OCI-LY1 (cell line): ENCODE results near the gene CRTC3.

Experiments used
- H2AFZ ChIP-seq: fragments of 200-600 bp; sonication (generic), shearing (Covaris generic); 2 replicates; pipeline ENCODE4 v1.6.0; 2014; ENCODE audit warnings: antibody characterized with exemption, mild to moderate bottlenecking, low read length
- H3F3A ChIP-seq: fragments of 200-600 bp; sonication (generic), shearing (Covaris generic); 2 replicates; pipeline ENCODE4 v1.6.0; 2014; ENCODE audit warnings: mild to moderate bottlenecking, antibody characterized with exemption, low read length, moderate library complexity; ENCODE audit not compliant: insufficient read depth
- H3K27ac ChIP-seq: fragments of 200-600 bp; sonication (generic); 2 replicates; pipeline ENCODE4 v1.5.1; 2014; ENCODE audit warnings: low read length, mixed run types, mild to moderate bottlenecking, low read depth; ENCODE audit not compliant: poor library complexity, severe bottlenecking
- H3K27me3 ChIP-seq: fragments of 200-600 bp; sonication (generic); 2 replicates; pipeline ENCODE4 v1.6.0; 2014; ENCODE audit warnings: antibody characterized with exemption, mild to moderate bottlenecking, low read length, moderate library complexity; ENCODE audit not compliant: insufficient read depth
- H3K36me3 ChIP-seq: fragments of 200-600 bp; sonication (generic); 2 replicates; pipeline ENCODE4 v1.6.1; 2014; ENCODE audit warnings: mild to moderate bottlenecking, antibody characterized with exemption, low read length, moderate library complexity, mixed read lengths; ENCODE audit not compliant: insufficient read depth
- H3K4me1 ChIP-seq: fragments of 200-600 bp; sonication (generic); 2 replicates; pipeline ENCODE4 v1.5.1; 2014; ENCODE audit warnings: mild to moderate bottlenecking, low read length, moderate library complexity; ENCODE audit not compliant: insufficient read depth, severe bottlenecking
- H3K4me2 ChIP-seq: fragments of 200-600 bp; sonication (generic), shearing (Covaris generic); 2 replicates; pipeline ENCODE4 v1.6.1; 2014; ENCODE audit warnings: low read length
- H3K4me3 ChIP-seq: fragments of 200-600 bp; sonication (generic); 2 replicates; pipeline ENCODE4 v1.5.1; 2014; ENCODE audit warnings: low read length, low read depth, mild to moderate bottlenecking, mixed read lengths; ENCODE audit not compliant: poor library complexity, severe bottlenecking
- H3K79me2 ChIP-seq: fragments of 200-600 bp; shearing (Covaris generic); 2 replicates; pipeline ENCODE4 v1.6.1; 2016; ENCODE audit warnings: mixed run types, low read length, mixed read lengths; ENCODE audit not compliant: insufficient read depth
- H3K9ac ChIP-seq: fragments of 200-600 bp; sonication (generic), shearing (Covaris generic); 2 replicates; pipeline ENCODE4 v1.6.1; 2014; ENCODE audit warnings: mild to moderate bottlenecking, low read length, mixed read lengths
- H3K9me2 ChIP-seq: fragments of 200-600 bp; sonication (generic), shearing (Covaris generic); 2 replicates; pipeline ENCODE4 v1.6.1; 2014; ENCODE audit warnings: low read depth, mild to moderate bottlenecking, low read length, mixed read lengths
- H3K9me3 ChIP-seq: fragments of 200-600 bp; shearing (Covaris generic); 2 replicates; pipeline ENCODE4 v1.6.1; 2014; ENCODE audit warnings: low read length, mixed read lengths
- H4K20me1 ChIP-seq: fragments of 200-600 bp; sonication (generic), shearing (Covaris generic); 2 replicates; pipeline ENCODE4 v1.6.0; 2016; ENCODE audit warnings: mild to moderate bottlenecking, low read length; ENCODE audit not compliant: insufficient read depth
- CTCF ChIP-seq: fragments of 200-600 bp; sonication (generic), shearing (Covaris generic); IDR thresholded peaks from 2 replicates; pipeline ENCODE4 v1.5.1; 2017; ENCODE audit warnings: mild to moderate bottlenecking, antibody characterized with exemption, low read length, moderate library complexity, mixed read lengths
- EZH2 ChIP-seq: fragments of 200-600 bp; sonication (generic), shearing (Covaris generic); IDR thresholded peaks from 2 replicates; pipeline ENCODE4 v1.8.0; 2017; ENCODE audit warnings: borderline replicate concordance, mixed run types, mild to moderate bottlenecking, antibody characterized with exemption, low read length, moderate library complexity, mixed read lengths

CRTC3 gene

GRCh38 chr15:90564590-90564989 lies 34.9 kb downstream of the CRTC3 start:
- Histone ChIP-seq H3F3A (0 out of 2 replicates have a peak, but pooled peaks cover 7% of the 10 kb centered on the region), H3K4me1 (no peaks in the 10 kb centered on the region), H4K20me1 (no peaks in the 10 kb centered on the region), H3K79me2 (no peaks in the 10 kb centered on the region), H3K4me3 (no peak overlapping the region), H3K9me3 (no peaks in the 10 kb centered on the region), H2AFZ (no peak overlapping the region), H3K27me3 (no peaks in the 10 kb centered on the region; the same call in 1 of the 2 replicates), H3K9ac (no peak overlapping the region), H3K9me2 (no peaks in the 10 kb centered on the region), H3K36me3 (no peaks in the 10 kb centered on the region; the same call in 1 of the 2 replicates), H3K4me2 (no peak overlapping the region), H3K27ac (no peak overlapping the region)
- TF ChIP-seq CTCF (no peak), EZH2 (no peak)

GRCh38 chr15:90565866-90566265 lies 36.1 kb downstream of the CRTC3 start:
- no peaks in the 10 kb centered on the region; the same call in 1 of the 2 replicates for H3K36me3 ChIP-seq
- no peaks in the 10 kb centered on the region for H3K9me3 ChIP-seq
- H3F3A ChIP-seq: 0 out of 2 replicates have a peak, but pooled peaks cover 7% of the 10 kb centered on the region
- no peak overlapping the region for H2AFZ ChIP-seq
- peaks cover 2% of the 10 kb centered on the region for H3K4me1 ChIP-seq
- no peaks in the 10 kb centered on the region for H4K20me1 ChIP-seq
- H3K4me2 ChIP-seq: no peak overlapping the region
- H3K79me2 ChIP-seq: no peaks in the 10 kb centered on the region
- no peaks in the 10 kb centered on the region for H3K27me3 ChIP-seq
- H3K9ac ChIP-seq: no peak overlapping the region
- no peak overlapping the region for H3K27ac ChIP-seq
- TF ChIP-seq EZH2 (no peak), CTCF (no peak)
- H3K4me3 ChIP-seq: no peak overlapping the region
- no peaks in the 10 kb centered on the region for H3K9me2 ChIP-seq

GRCh38 chr15:90570643-90571042 lies 40.9 kb downstream of the CRTC3 start:
- Histone ChIP-seq H3K27me3 (no peaks in the 10 kb centered on the region), H3K9me3 (no peaks in the 10 kb centered on the region; the same call in 1 of the 2 replicates), H4K20me1 (no peaks in the 10 kb centered on the region), H3F3A (no peaks in the 10 kb centered on the region), H3K79me2 (no peaks in the 10 kb centered on the region), H3K4me2 (no peak overlapping the region), H3K9me2 (no peaks in the 10 kb centered on the region), H3K27ac (no peak overlapping the region), H3K9ac (no peak overlapping the region), H2AFZ (no peak overlapping the region), H3K4me3 (no peak overlapping the region), H3K4me1 (peaks cover 6% of the 10 kb centered on the region), H3K36me3 (no peaks in the 10 kb centered on the region; the same call in 1 of the 2 replicates)
- TF ChIP-seq EZH2 (no peak), CTCF (no peak)
